ENCODE measurements around the gene CDH22.

GRCh38 chr20:46342010-46342378 is 33.7 kb upstream of the CDH22 start:
- no peak for TF ChIP-seq CTCF (conservative IDR thresholded peaks at IDR 0.05)
- no peak for TF ChIP-seq ZFX (IDR thresholded peaks at IDR 0.05)

Measured in C4-2B (cell line).